BLaER1 treated with 17β-estradiol and CSF1 and Interleukin-3, amounts not matched to agents 10 nM and 100 nM (cell line): ENCODE data around the gene NME2.
"Not testable (repeated sequence)": the region's sequence is repeated elsewhere in the genome, so short reads cannot be mapped to it uniquely, and the experiment has no call there.

Experiments used
- H3K27ac ChIP-seq, 11 experiments: shearing (Covaris generic); formaldehyde crosslinking; 2 replicates each; pipeline ENCODE4 v1.8.1; 2022
- H3K27me3 ChIP-seq, 11 experiments: shearing (Covaris generic); formaldehyde crosslinking; 2 replicates each; pipeline ENCODE4 v1.8.1; 2022
- H3K36me3 ChIP-seq, 11 experiments: shearing (Covaris generic); formaldehyde crosslinking; 2 replicates each; pipeline ENCODE4 v1.8.1; 2022
- H3K4me1 ChIP-seq, 10 experiments: shearing (Covaris generic); formaldehyde crosslinking; 2 replicates each; pipeline ENCODE4 v1.8.1; 2022
- H3K4me2 ChIP-seq, 11 experiments: shearing (Covaris generic); formaldehyde crosslinking; 2 replicates each; pipeline ENCODE4 v1.8.1; 2022
- H3K4me3 ChIP-seq, 10 experiments: shearing (Covaris generic); formaldehyde crosslinking; 2 replicates each; pipeline ENCODE4 v1.8.1; 2022
- H3K9ac ChIP-seq, 11 experiments: shearing (Covaris generic); formaldehyde crosslinking; 2 replicates each; pipeline ENCODE4 v1.8.1; 2022
- H3K9me3 ChIP-seq, 11 experiments: shearing (Covaris generic); formaldehyde crosslinking; replicated peaks in 1 of 11; 2 replicates each; pipeline ENCODE4 v1.8.1; 2022
- H4K20me1 ChIP-seq, 11 experiments: shearing (Covaris generic); formaldehyde crosslinking; 2 replicates each; pipeline ENCODE4 v1.8.1; 2022
- Cebpa-rat ChIP-seq, 11 experiments: shearing (Covaris generic); IDR thresholded peaks; 2 replicates each; pipeline ENCODE4 v1.8.1; 2022

The NME2 gene

GRCh38 chr17:51166198-51166986 is at the start of gene NME2:
NME2 (plus strand) TSS chr17:51166411; CDS start chr17:51166831, 420 bp downstream.
- Histone ChIP-seq H3K27ac (peak within 1 kb of the TSS; percentile 87 to 98 (median 95)), H3K4me1 (peaks cover 25 to 44% (median 30%) of the 10 kb centered on the region in 10 experiments), H4K20me1 (peaks cover 8 to 84% (median 54%) of the 10 kb centered on the region in 11 experiments; a peak in 20 of 22 replicates), H3K36me3 (peaks cover 46 to 76% (median 69%) of the 10 kb centered on the region in 11 experiments), H3K9me3 (no peaks in the 10 kb centered on the region), H3K4me3 (peak within 1 kb of the TSS; percentile 68 to 90 (median 82)), H3K27me3 (no peaks in the 10 kb centered on the region), H3K4me2 (peak within 1 kb of the TSS; percentile 82 to 99 (median 91)), H3K9ac (peak within 1 kb of the TSS; percentile 92 to 97 (median 95))
- TF ChIP-seq Cebpa-rat (IDR thresholded peaks at IDR 0.05), result no peak

- H3K27me3 ChIP-seq, result no peaks in the 10 kb centered on the region
- peaks cover 35 to 75% (median 72%) of the 10 kb centered on the region in 10 experiments for H3K4me1 ChIP-seq
- no peaks in the 10 kb centered on the region for H3K9me3 ChIP-seq
- H4K20me1 ChIP-seq, result peaks cover 27 to 70% (median 57%) of the 10 kb centered on the region in 11 experiments
- H3K4me2 ChIP-seq, result peak overlapping the region; percentile 88 to 98 (median 94)
- H3K9ac ChIP-seq, result peak overlapping the region; percentile 84 to 94 (median 92); a peak in 20 of 22 replicates
- peak overlapping the region in 7 of 11 experiments; percentile 0 to 96 (median 39); a peak in 10 of 22 replicates for H3K27ac ChIP-seq
- peaks cover 0 to 11% (median 4%) of the 10 kb centered on the region in 11 experiments; a peak in 5 of 22 replicates for H3K36me3 ChIP-seq
- H3K4me3 ChIP-seq, result peak overlapping the region; percentile 85 to 98 (median 95)
- no peak for TF ChIP-seq Cebpa-rat (IDR thresholded peaks at IDR 0.05)
These were observed 47.6 kb upstream of the NME2 start for GRCh38 chr17:51118330-51119195.

GRCh38 chr17:51119415-51120356 is 46.5 kb upstream of the NME2 start:
- Histone ChIP-seq H3K27me3 (no peaks in the 10 kb centered on the region), H3K4me3 (peak overlapping the region; percentile 85 to 98 (median 95)), H3K9me3 (no peaks in the 10 kb centered on the region), H3K9ac (peak overlapping the region; percentile 84 to 94 (median 92)), H3K36me3 (peaks cover 0 to 11% (median 4%) of the 10 kb centered on the region in 11 experiments; a peak in 4 of 22 replicates), H3K4me1 (peaks cover 34 to 63% (median 60%) of the 10 kb centered on the region in 10 experiments), H3K4me2 (peak overlapping the region; percentile 88 to 98 (median 94)), H3K27ac (peak overlapping the region; percentile 79 to 98 (median 90)), H4K20me1 (peaks cover 27 to 58% (median 50%) of the 10 kb centered on the region in 11 experiments)
- no peak for TF ChIP-seq Cebpa-rat (IDR thresholded peaks at IDR 0.05)

- peak overlapping the region; percentile 85 to 98 (median 95) for H3K4me3 ChIP-seq
- H3K9ac ChIP-seq, result peak overlapping the region; percentile 84 to 94 (median 92)
- H3K4me1 ChIP-seq, result peaks cover 34 to 57% (median 54%) of the 10 kb centered on the region in 10 experiments
- H3K27me3 ChIP-seq, result no peaks in the 10 kb centered on the region
- H3K36me3 ChIP-seq, result peaks cover 0 to 11% (median 3%) of the 10 kb centered on the region in 11 experiments; a peak in 3 of 22 replicates
- peaks cover 27 to 52% (median 45%) of the 10 kb centered on the region in 11 experiments for H4K20me1 ChIP-seq
- H3K9me3 ChIP-seq, result no peaks in the 10 kb centered on the region
- TF ChIP-seq Cebpa-rat (IDR thresholded peaks at IDR 0.05), result no peak
- peak overlapping the region; percentile 79 to 98 (median 90) for H3K27ac ChIP-seq
- H3K4me2 ChIP-seq, result peak overlapping the region; percentile 88 to 98 (median 94)
These were observed 45.9 kb upstream of the NME2 start for GRCh38 chr17:51120357-51120738.

DNA sequence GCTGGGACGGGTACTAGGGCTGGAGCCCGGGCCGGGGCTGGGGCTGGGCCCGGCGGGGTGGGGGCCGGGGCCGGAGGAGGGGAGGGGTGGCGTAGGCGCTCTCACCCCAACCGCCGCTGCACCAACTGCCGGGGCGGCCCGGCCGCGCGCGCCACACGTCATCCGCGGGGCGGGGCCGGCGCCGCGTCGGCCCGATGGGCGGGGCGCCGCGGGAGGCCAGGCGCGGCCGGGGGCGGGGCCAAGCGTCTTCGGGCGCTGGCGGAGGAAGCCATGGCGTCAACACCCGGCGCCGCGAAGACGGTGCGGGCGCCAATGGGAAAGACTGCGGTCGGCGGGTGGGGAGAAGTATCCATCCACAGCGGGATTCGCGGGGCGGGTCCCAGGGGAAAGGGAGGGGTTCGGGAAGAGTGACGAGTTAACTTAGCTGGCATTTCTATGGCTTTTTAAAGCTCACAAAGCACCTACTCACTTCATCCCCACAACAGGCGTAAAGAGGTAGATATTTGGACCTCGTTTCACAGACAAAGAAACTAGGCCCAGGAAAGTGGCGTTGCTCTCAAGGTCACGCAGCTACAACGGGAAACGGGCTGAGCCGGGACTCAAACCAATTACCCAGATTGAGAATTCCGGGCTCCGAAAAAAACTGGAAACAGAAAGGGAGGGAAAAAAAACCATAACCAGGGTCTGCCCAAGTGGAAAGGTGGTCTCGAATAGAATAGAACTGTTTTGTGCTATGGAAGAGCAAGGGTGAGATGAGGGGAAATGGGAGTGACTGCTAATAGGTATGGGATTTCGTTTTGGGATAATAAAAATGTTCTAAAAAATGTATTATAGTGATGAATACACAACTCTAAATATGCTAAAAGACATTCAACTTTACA is 45.2 kb upstream of the NME2 start, which contains the start of gene SPAG9:
SPAG9 (minus strand) TSS at position 130 of the 881 bp plus-strand sequence. CDS start 212 bp downstream, outside the sequence.
- TF ChIP-seq Cebpa-rat (IDR thresholded peaks at IDR 0.05), result no peak
- H3K4me1 ChIP-seq, result peaks cover 34 to 50% (median 48%) of the 10 kb centered on the region in 10 experiments

GRCh38 chr17:51121620-51122472 is 44.4 kb upstream of the NME2 start:
- Histone ChIP-seq H3K36me3 (0 out of 22 replicates have a peak, but pooled peaks cover 0 to 2% (median 0%) of the 10 kb centered on the region in 11 experiments), H3K4me2 (peak overlapping the region; percentile 80 to 97 (median 88)), H4K20me1 (peaks cover 27 to 37% (median 35%) of the 10 kb centered on the region in 11 experiments; a peak in 21 of 22 replicates), H3K4me1 (peaks cover 31 to 42% (median 39%) of the 10 kb centered on the region in 10 experiments), H3K27me3 (no peaks in the 10 kb centered on the region), H3K9me3 (no peaks in the 10 kb centered on the region), H3K9ac (peak overlapping the region; percentile 84 to 94 (median 92)), H3K4me3 (peak overlapping the region; percentile 62 to 98 (median 94)), H3K27ac (peak overlapping the region; percentile 86 to 98 (median 96))
- no peak for TF ChIP-seq Cebpa-rat (IDR thresholded peaks at IDR 0.05)

More for the DNA sequence above, 45.2 kb upstream of the NME2 start, which contains the start of gene SPAG9:
- Histone ChIP-seq H4K20me1 (peaks cover 27 to 46% (median 43%) of the 10 kb centered on the region in 11 experiments), H3K9ac (peak within 1 kb of the TSS; percentile 84 to 94 (median 92)), H3K36me3 (peaks cover 0 to 6% (median 0%) of the 10 kb centered on the region in 11 experiments; a peak in 2 of 22 replicates), H3K4me2 (peak within 1 kb of the TSS; percentile 88 to 98 (median 96)), H3K27ac (peak within 1 kb of the TSS; percentile 86 to 98 (median 96)), H3K4me3 (peak within 1 kb of the TSS; percentile 85 to 98 (median 95)), H3K27me3 (no peaks in the 10 kb centered on the region), H3K9me3 (no peaks in the 10 kb centered on the region)

- not testable (repeated sequence) for H3K36me3 ChIP-seq, H3K9me3 ChIP-seq, H3K27me3 ChIP-seq
- H3K4me2 ChIP-seq, result peak overlapping the region in 10 of 11 experiments; percentile 80 to 97 (median 88); a peak in 14 of 22 replicates
- peak overlapping the region in 3 of 11 experiments; percentile 91 to 94 (median 93); a peak in 5 of 22 replicates for H3K9ac ChIP-seq
- peak overlapping the region in 9 of 11 experiments; percentile 90 to 98 (median 96); a peak in 13 of 22 replicates for H3K27ac ChIP-seq
- H4K20me1 ChIP-seq, result peaks cover 21 to 29% (median 27%) of the 10 kb centered on the region in 11 experiments; a peak in 21 of 22 replicates
- H3K4me1 ChIP-seq, result peaks cover 26 to 35% (median 32%) of the 10 kb centered on the region in 10 experiments
- H3K4me3 ChIP-seq, result peak overlapping the region in 1 of 10 experiments; percentile 85; a peak in 1 of 20 replicates
These were observed 43.6 kb upstream of the NME2 start for GRCh38 chr17:51122473-51123115.
